CD4-positive, alpha-beta T cell treated with Interleukin-10 for 1 hour (primary cell): Measurements from ENCODE around the gene FSCN2.

Source experiments
- DNase-seq: peaks from one replicate; pipeline ENCODE4 v3.0.0-alpha.2; 2020

The FSCN2 gene

GRCh38 chr17:81491181-81491581 is 37.0 kb upstream of the FSCN2 start:
- no peak for DNase-seq

GRCh38 chr17:81491761-81492160 is 36.4 kb upstream of the FSCN2 start:
- no peak for DNase-seq

- no peak for DNase-seq
Measured at GRCh38 chr17:81492202-81492601, 36.0 kb upstream of the FSCN2 start.

- DNase-seq: no peak
Measured at GRCh38 chr17:81492706-81493105, 35.5 kb upstream of the FSCN2 start.

- no peak for DNase-seq
Measured at GRCh38 chr17:81493198-81494038, 34.8 kb upstream of the FSCN2 start.

- DNase-seq: no peak
Measured at GRCh38 chr17:81494626-81495377, 33.4 kb upstream of the FSCN2 start.

GRCh38 chr17:81498953-81499600 is 29.1 kb upstream of the FSCN2 start:
- no peak for DNase-seq

- no peak for DNase-seq
Measured at GRCh38 chr17:81499601-81499970, 28.6 kb upstream of the FSCN2 start.

- no peak for DNase-seq
Measured at GRCh38 chr17:81500047-81500446, 28.1 kb upstream of the FSCN2 start.

- DNase-seq: no peak
Measured at GRCh38 chr17:81502471-81503017, 25.6 kb upstream of the FSCN2 start.

GRCh38 chr17:81503619-81504018 is 24.6 kb upstream of the FSCN2 start:
- no peak for DNase-seq

GRCh38 chr17:81508639-81509206 is 19.5 kb upstream of the FSCN2 start:
- DNase-seq: no peak

- peak; percentile 53 for DNase-seq
Measured at GRCh38 chr17:81509207-81509971, 18.8 kb upstream of the FSCN2 start.

- peak; percentile 22 for DNase-seq
Measured at GRCh38 chr17:81509972-81510784, 18.0 kb upstream of the FSCN2 start.

- peak; percentile 51 for DNase-seq
Measured at GRCh38 chr17:81510785-81511553, 17.2 kb upstream of the FSCN2 start.

- DNase-seq: no peak
Measured at GRCh38 chr17:81511554-81511803, 16.7 kb upstream of the FSCN2 start.

- no peak for DNase-seq
Measured at GRCh38 chr17:81511804-81512561, 16.2 kb upstream of the FSCN2 start.

- DNase-seq: peak; percentile 95
Measured at GRCh38 chr17:81512562-81513371, 15.4 kb upstream of the FSCN2 start, which contains the start of gene ACTG1. Gene ACTG1 (minus strand): TSS chr17:81512799. CDS start chr17:81512354, 445 bp downstream.

GRCh38 chr17:81513372-81513752 is 14.8 kb upstream of the FSCN2 start:
- peak; percentile 58 for DNase-seq
